ENCODE results near the gene ZNF609.

The ZNF609 gene

GRCh38 chr15:64549860-64550259 is 89.5 kb downstream of the ZNF609 start:
- Histone ChIP-seq H2BK5ac (ENCODE audit: low read length) (no peak overlapping the region), H3K4me1 (ENCODE audit: control insufficient read depth, low read depth, low read length) (no peaks in the 10 kb centered on the region), H3K79me1 (ENCODE audit: low read length) (peaks cover 10% of the 10 kb centered on the region), H4K8ac (ENCODE audit: low read depth, low read length) (no peak overlapping the region), H3K36me3 (ENCODE audit: control insufficient read depth, insufficient read depth, low read length) (no peaks in the 10 kb centered on the region), H3K4ac (ENCODE audit: low read depth, low read length) (no peak overlapping the region), H3K79me2 (ENCODE audit: control insufficient read depth, insufficient read depth, low read length) (peaks cover 21% of the 10 kb centered on the region), H3K27ac (ENCODE audit: low read depth, low read length) (no peak overlapping the region), H2BK120ac (ENCODE audit: low read depth, low read length) (no peak overlapping the region), H3K4me3 (ENCODE audit: low read length) (no peak overlapping the region), H3K18ac (ENCODE audit: low read length) (no peak overlapping the region), H3K27me3 (ENCODE audit: insufficient read depth, low read length, poor library complexity) (no peaks in the 10 kb centered on the region), H2AK5ac (ENCODE audit: low read length) (no peak overlapping the region), H2BK15ac (replicated peaks; ENCODE audit: low read depth) (no peak overlapping the region), H3K9ac (ENCODE audit: low read length) (no peak overlapping the region), H3K4me2 (ENCODE audit: low read length) (no peak overlapping the region), H3K56ac (ENCODE audit: low read length) (no peak overlapping the region), H4K5ac (ENCODE audit: low read length) (no peak overlapping the region), H3K23ac (ENCODE audit: low read length) (no peak overlapping the region)
- DNase-seq, result no peak
- no CpG with 5 or more reads among the region's 2 CpGs for WGBS (ENCODE audit: extremely low coverage, insufficient coverage, low lambda C conversion rate)

- no peak overlapping the region for H4K5ac ChIP-seq (ENCODE audit: low read length)
- no peak overlapping the region for H3K4ac ChIP-seq (ENCODE audit: low read depth, low read length)
- no peak overlapping the region for H2AK5ac ChIP-seq (ENCODE audit: low read length)
- H3K9ac ChIP-seq (ENCODE audit: low read length), result no peak overlapping the region
- H3K18ac ChIP-seq (ENCODE audit: low read length), result no peak overlapping the region
- H3K36me3 ChIP-seq (ENCODE audit: control insufficient read depth, insufficient read depth, low read length), result no peaks in the 10 kb centered on the region
- H3K79me1 ChIP-seq (ENCODE audit: low read length), result peaks cover 7% of the 10 kb centered on the region
- H3K23ac ChIP-seq (ENCODE audit: low read length), result no peak overlapping the region
- no peaks in the 10 kb centered on the region for H3K27me3 ChIP-seq (ENCODE audit: insufficient read depth, low read length, poor library complexity)
- WGBS (ENCODE audit: extremely low coverage, insufficient coverage, low lambda C conversion rate), result no CpG with 5 or more reads among the region's 8 CpGs
- H2BK5ac ChIP-seq (ENCODE audit: low read length), result no peak overlapping the region
- H2BK120ac ChIP-seq (ENCODE audit: low read depth, low read length), result no peak overlapping the region
- no peak overlapping the region for H3K27ac ChIP-seq (ENCODE audit: low read depth, low read length)
- H3K79me2 ChIP-seq (ENCODE audit: control insufficient read depth, insufficient read depth, low read length), result peaks cover 19% of the 10 kb centered on the region
- H3K56ac ChIP-seq (ENCODE audit: low read length), result no peak overlapping the region
- H3K4me3 ChIP-seq (ENCODE audit: low read length), result no peak overlapping the region
- H3K4me2 ChIP-seq (ENCODE audit: low read length), result no peak overlapping the region
- no peaks in the 10 kb centered on the region for H3K4me1 ChIP-seq (ENCODE audit: control insufficient read depth, low read depth, low read length)
- peak; percentile 21 for DNase-seq
- H4K8ac ChIP-seq (ENCODE audit: low read depth, low read length), result no peak overlapping the region
- no peak overlapping the region for H2BK15ac ChIP-seq (replicated peaks; ENCODE audit: low read depth)
Measured at GRCh38 chr15:64552281-64552948, 92.0 kb downstream of the ZNF609 start.

DNA sequence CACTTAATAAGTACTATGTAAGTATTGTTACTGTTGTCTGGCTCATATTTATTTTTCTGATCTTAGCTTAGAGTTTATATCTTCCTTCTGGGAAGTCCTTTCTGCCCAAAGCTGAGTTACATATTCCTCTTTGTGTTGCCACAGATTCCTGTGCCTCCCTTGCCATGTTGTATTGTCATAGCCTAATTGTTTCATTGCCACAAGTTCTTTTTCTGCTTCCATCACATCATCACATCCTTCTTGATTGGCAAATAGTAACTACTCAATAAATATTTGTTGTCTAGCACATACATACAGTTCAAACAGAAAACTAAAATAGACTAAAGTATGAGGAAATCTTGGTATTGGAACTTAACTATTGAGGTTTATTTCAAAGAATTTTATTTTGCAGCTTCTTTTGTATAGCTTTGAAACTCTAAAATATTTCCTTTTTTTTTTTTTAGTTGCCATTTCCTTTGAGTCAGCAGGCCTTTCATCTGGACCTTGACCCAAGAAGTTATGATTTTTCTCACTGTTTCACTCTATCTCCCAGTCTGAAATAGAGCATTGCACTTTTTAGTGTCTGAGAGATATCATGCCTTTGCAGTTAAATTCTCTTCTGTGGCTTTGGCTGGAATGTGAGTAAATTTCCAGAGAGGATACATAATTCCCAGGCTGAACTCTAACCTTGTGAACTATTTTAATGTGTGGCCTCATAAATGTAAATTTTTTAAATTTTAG is 98.2 kb downstream of the ZNF609 start:
- Histone ChIP-seq H4K5ac (ENCODE audit: low read length) (no peak overlapping the region), H3K79me2 (ENCODE audit: control insufficient read depth, insufficient read depth, low read length) (peaks cover 12% of the 10 kb centered on the region), H3K56ac (ENCODE audit: low read length) (no peak overlapping the region), H2AK5ac (ENCODE audit: low read length) (no peak overlapping the region), H3K4me3 (ENCODE audit: low read length) (no peak overlapping the region), H3K79me1 (ENCODE audit: low read length) (peaks cover 9% of the 10 kb centered on the region), H3K4ac (ENCODE audit: low read depth, low read length) (no peak overlapping the region), H2BK5ac (ENCODE audit: low read length) (no peak overlapping the region), H3K27me3 (ENCODE audit: insufficient read depth, low read length, poor library complexity) (no peaks in the 10 kb centered on the region), H3K23ac (ENCODE audit: low read length) (no peak overlapping the region), H3K4me2 (ENCODE audit: low read length) (no peak overlapping the region), H3K27ac (ENCODE audit: low read depth, low read length) (no peak overlapping the region), H3K36me3 (ENCODE audit: control insufficient read depth, insufficient read depth, low read length) (no peaks in the 10 kb centered on the region), H3K9ac (ENCODE audit: low read length) (no peak overlapping the region), H2BK15ac (replicated peaks; ENCODE audit: low read depth) (no peak overlapping the region), H2BK120ac (ENCODE audit: low read depth, low read length) (no peak overlapping the region), H4K8ac (ENCODE audit: low read depth, low read length) (no peak overlapping the region), H3K4me1 (ENCODE audit: control insufficient read depth, low read depth, low read length) (peaks cover 2% of the 10 kb centered on the region), H3K18ac (ENCODE audit: low read length) (no peak overlapping the region)
- DNase-seq, result no peak

- Histone ChIP-seq H3K9ac (ENCODE audit: low read length) (no peak overlapping the region), H3K36me3 (ENCODE audit: control insufficient read depth, insufficient read depth, low read length) (no peaks in the 10 kb centered on the region), H2AK5ac (ENCODE audit: low read length) (no peak overlapping the region), H2BK120ac (ENCODE audit: low read depth, low read length) (no peak overlapping the region), H2BK15ac (replicated peaks; ENCODE audit: low read depth) (no peak overlapping the region), H4K8ac (ENCODE audit: low read depth, low read length) (no peak overlapping the region), H3K79me1 (ENCODE audit: low read length) (peaks cover 9% of the 10 kb centered on the region), H3K27ac (ENCODE audit: low read depth, low read length) (no peak overlapping the region), H3K4me1 (ENCODE audit: control insufficient read depth, low read depth, low read length) (peaks cover 2% of the 10 kb centered on the region), H3K4me3 (ENCODE audit: low read length) (no peak overlapping the region), H3K23ac (ENCODE audit: low read length) (no peak overlapping the region), H3K18ac (ENCODE audit: low read length) (no peak overlapping the region), H3K4ac (ENCODE audit: low read depth, low read length) (no peak overlapping the region), H3K27me3 (ENCODE audit: insufficient read depth, low read length, poor library complexity) (no peaks in the 10 kb centered on the region), H3K56ac (ENCODE audit: low read length) (no peak overlapping the region), H3K79me2 (ENCODE audit: control insufficient read depth, insufficient read depth, low read length) (peaks cover 12% of the 10 kb centered on the region), H2BK5ac (ENCODE audit: low read length) (no peak overlapping the region), H4K5ac (ENCODE audit: low read length) (no peak overlapping the region), H3K4me2 (ENCODE audit: low read length) (no peak overlapping the region)
- DNase-seq, result peak; percentile 59
- no CpG with 5 or more reads among the region's 2 CpGs for WGBS (ENCODE audit: extremely low coverage, insufficient coverage, low lambda C conversion rate)
Measured at GRCh38 chr15:64559243-64559642, 98.9 kb downstream of the ZNF609 start.

DNA sequence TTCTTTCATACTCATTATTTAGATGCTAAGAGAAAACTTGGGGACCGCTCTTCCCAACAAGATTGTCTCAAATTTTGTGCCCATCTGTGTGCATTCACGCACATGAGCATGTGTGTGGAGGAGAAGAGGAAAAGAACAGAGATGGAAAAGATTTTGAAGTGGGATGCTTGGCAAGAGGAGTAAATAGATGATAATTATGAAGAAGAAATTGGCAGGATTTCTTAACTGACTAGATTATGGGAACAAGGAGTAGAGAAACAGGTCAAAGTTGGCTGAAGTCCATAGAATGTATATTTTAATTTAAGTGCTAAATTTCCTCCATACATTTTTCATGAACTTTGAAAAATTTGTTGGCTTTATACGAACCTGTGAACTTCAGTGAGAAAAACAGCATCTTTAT is 100.1 kb downstream of the ZNF609 start:
- no peak overlapping the region for H2BK120ac ChIP-seq (ENCODE audit: low read depth, low read length)
- H3K27me3 ChIP-seq (ENCODE audit: insufficient read depth, low read length, poor library complexity), result no peaks in the 10 kb centered on the region
- peaks cover 7% of the 10 kb centered on the region for H3K79me1 ChIP-seq (ENCODE audit: low read length)
- H2BK15ac ChIP-seq (replicated peaks; ENCODE audit: low read depth), result no peak overlapping the region
- no peaks in the 10 kb centered on the region for H3K36me3 ChIP-seq (ENCODE audit: control insufficient read depth, insufficient read depth, low read length)
- no peak overlapping the region for H2BK5ac ChIP-seq (ENCODE audit: low read length)
- H3K23ac ChIP-seq (ENCODE audit: low read length), result no peak overlapping the region
- DNase-seq, result no peak
- peaks cover 2% of the 10 kb centered on the region for H3K4me1 ChIP-seq (ENCODE audit: control insufficient read depth, low read depth, low read length)
- no peak overlapping the region for H3K56ac ChIP-seq (ENCODE audit: low read length)
- H4K8ac ChIP-seq (ENCODE audit: low read depth, low read length), result no peak overlapping the region
- WGBS (ENCODE audit: extremely low coverage, insufficient coverage, low lambda C conversion rate), result no CpG with 5 or more reads among the region's 3 CpGs
- no peak overlapping the region for H3K4ac ChIP-seq (ENCODE audit: low read depth, low read length)
- H3K4me2 ChIP-seq (ENCODE audit: low read length), result no peak overlapping the region
- no peak overlapping the region for H3K18ac ChIP-seq (ENCODE audit: low read length)
- no peak overlapping the region for H3K4me3 ChIP-seq (ENCODE audit: low read length)
- no peak overlapping the region for H4K5ac ChIP-seq (ENCODE audit: low read length)
- H3K27ac ChIP-seq (ENCODE audit: low read depth, low read length), result no peak overlapping the region
- peaks cover 10% of the 10 kb centered on the region for H3K79me2 ChIP-seq (ENCODE audit: control insufficient read depth, insufficient read depth, low read length)
- no peak overlapping the region for H2AK5ac ChIP-seq (ENCODE audit: low read length)
- no peak overlapping the region for H3K9ac ChIP-seq (ENCODE audit: low read length)

Data from mesendoderm (in vitro differentiated cells).